NCI-H524 treated with DMSO at 0.1 percent for 48 hours (cell line): ENCODE data around the gene CATSPERZ.

Source experiments
- DNase-seq: peaks from one replicate; lab custom pipeline; 2025; lab: John Stamatoyannopoulos, UW

CATSPERZ gene

DNA sequence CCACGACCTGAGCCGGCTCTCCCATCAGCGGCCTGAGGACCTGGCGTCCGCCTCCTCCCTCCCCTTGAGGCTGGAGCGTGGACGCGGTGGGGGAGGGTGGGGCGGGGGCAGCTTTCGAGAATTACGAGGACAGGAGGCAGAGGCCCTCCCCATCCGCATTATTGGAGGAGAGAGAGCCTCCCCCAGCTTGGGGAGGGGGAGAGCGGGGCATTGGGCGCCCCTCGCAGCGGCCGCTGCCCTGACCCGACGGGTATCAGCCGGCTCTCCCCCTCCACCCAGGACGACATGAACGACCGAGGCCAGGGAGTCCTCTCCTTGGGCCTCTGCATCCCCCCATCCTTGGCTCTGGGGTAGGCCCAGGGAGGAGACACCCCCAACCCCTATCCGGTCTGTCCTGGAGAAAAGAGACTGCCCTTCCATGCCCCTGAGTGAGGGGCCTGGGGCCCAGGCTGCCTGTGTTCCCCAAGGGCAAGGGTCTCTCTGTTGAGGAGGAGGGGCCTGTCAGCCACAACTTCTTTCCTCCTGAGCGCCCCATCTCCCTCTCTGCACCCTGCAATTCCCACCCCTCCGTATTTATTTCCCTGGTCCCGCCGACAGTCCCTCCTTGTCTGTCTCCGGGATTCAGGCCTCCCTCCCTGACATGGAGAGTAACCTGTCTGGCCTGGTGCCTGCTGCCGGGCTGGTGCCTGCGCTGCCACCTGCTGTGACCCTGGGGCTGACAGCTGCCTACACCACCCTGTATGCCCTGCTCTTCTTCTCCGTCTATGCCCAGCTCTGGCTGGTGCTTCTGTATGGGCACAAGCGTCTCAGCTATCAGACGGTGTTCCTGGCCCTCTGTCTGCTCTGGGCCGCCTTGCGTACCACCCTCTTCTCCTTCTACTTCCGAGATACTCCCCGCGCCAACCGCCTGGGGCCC lies 14.0 kb upstream of the CATSPERZ start:
- no peak for DNase-seq

DNA sequence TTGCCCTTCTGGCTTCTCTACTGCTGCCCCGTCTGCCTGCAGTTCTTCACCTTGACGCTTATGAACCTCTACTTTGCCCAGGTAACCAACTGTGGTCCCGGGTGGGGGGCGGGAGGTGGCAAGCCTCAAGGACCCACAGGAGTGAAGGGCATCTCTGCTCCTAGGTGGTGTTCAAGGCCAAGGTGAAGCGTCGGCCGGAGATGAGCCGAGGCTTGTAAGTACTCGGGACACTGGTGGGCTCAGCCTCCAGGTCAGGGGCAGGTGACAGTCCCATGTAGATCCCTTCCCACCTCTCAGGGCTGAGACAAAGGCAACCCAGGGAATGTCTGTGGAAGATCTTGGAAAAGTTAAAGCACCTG lies 13.4 kb upstream of the CATSPERZ start:
- DNase-seq, result no peak

DNA sequence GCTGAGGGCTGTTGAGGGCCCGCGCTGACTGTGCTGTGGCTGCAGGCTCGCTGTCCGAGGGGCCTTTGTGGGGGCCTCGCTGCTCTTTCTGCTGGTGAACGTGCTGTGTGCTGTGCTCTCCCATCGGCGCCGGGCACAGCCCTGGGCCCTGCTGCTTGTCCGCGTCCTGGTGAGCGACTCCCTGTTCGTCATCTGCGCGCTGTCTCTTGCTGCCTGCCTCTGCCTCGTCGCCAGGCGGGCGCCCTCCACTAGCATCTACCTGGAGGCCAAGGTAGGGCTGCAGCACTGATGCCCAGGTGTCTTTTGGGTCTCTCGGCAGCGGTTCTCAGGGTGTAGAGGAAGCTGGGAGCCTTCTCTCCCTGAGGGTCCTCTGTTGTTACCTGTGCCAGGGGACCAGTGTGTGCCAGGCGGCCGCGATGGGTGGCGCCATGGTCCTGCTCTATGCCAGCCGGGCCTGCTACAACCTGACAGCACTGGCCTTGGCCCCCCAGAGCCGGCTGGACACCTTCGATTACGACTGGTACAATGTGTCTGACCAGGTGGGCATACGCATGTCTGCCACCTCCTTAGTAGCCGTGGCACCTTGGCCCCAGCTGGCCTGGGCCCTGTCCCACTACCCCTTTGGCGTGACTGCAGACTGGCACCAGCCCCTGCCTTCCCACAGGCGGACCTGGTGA lies 12.3 kb upstream of the CATSPERZ start:
- DNase-seq, result no peak

DNA sequence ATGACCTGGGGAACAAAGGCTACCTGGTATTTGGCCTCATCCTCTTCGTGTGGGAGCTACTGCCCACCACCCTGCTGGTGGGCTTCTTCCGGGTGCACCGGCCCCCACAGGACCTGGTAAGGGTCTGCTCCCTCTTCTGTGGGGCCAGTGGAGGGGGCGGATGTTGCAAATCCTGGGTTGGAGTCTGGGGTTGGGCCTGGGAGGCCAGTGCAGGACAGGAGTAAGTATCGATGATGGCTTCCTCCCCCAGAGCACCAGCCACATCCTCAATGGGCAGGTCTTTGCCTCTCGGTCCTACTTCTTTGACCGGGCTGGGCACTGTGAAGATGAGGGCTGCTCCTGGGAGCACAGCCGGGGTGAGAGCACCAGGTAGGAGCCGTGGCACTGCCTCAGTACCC lies 11.8 kb upstream of the CATSPERZ start:
- no peak for DNase-seq

DNA sequence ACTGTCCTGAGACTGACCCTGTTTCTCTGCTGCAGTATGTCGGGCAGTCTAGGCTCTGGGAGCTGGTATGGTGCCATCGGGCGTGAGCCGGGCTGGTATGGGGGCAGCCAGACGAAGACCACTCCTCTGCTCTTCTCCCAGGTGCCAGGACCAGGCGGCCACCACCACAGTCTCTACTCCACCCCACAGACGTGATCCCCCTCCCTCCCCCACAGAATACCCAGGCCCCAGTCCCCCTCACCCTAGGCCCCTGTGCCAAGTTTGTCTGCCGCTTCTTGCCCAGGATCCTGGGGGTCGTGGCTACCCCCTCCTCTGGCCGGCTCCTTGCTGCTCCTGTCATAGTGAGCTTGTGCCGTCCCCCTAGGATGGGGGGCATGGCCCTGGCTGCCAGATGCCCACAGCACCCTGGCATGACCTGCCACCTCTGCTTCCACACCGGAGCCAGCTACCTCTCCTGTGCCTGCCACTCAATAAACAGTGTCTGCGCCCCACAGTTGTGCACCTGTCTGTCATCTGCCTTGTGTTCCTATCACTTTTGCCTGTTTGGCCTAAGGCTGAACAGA lies 11.1 kb upstream of the CATSPERZ start:
- no peak for DNase-seq

DNA sequence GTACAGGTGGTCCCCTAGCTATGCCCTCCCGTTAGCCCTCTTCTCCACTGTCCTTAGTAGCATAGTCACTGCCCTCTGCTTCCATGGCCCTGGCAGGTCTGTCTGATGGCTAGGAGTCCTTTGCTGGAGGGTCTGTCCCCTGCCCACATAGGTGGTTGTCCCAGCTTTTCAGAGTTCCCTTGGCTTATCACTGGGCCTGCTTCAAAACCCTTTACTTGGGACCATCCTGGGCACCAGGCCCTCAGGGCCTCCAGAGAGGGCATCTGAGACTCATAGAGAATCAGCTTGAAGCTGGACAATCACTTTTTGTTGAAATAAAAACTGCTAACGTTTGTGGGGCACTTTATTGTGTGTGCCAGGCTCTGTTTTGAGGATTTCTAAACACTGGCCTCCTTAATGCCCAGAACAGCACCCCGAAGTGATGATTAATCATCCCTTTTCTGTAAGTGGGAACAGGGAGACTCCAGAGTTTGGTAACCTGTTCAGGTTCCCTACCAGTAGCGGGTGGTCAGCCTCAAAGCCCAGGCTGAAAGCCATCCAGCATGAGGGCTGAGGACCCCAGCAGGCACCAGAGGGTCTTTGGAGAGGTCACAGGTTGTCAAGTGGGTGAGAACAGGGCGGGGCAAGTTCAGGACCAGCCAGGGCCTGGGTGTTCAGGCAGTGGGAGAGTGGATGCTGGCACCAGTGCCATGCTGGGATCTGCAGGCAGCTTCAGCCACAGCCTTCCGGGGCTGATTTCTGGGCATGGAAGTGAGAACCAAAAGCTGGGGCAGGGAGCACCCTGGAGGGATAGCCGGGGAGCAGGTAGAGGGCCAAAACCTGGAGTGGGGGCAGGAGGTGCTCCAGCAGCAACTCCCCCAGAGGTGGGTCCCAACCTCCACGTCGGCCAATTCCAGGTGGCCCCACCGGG lies 9.6 kb upstream of the CATSPERZ start:
- DNase-seq, result no peak

DNA sequence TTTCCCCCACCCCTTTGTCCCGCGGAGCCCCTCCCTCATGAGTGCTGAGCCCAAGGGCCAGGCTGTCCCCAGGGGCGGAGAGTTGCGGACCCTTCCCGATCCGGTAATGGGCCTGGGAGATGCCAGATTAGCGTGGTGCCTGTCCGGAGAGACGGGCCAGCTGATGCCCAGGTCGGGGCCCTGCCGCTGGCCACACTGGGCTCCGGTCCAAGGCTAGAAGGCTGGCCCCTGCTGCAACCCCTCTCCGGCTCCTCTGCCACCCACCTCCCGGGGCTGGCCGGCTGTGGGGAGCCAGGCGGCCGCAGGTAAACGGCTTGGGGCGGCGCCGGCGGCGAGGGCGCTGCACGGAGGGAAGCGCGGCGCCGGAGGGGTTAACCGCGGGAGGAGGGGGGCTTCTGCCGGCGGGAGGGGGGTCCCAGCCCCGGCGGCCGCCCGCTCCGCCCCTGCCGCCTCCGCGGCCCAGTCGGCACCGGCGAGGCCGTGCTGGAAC lies 8.9 kb upstream of the CATSPERZ start, which contains the start of gene KCNK4:
TSS of gene KCNK4 (plus strand) at position 41 of the 490 bp plus-strand sequence. CDS start 1,717 bp downstream, outside the sequence.
- no peak for DNase-seq

DNA sequence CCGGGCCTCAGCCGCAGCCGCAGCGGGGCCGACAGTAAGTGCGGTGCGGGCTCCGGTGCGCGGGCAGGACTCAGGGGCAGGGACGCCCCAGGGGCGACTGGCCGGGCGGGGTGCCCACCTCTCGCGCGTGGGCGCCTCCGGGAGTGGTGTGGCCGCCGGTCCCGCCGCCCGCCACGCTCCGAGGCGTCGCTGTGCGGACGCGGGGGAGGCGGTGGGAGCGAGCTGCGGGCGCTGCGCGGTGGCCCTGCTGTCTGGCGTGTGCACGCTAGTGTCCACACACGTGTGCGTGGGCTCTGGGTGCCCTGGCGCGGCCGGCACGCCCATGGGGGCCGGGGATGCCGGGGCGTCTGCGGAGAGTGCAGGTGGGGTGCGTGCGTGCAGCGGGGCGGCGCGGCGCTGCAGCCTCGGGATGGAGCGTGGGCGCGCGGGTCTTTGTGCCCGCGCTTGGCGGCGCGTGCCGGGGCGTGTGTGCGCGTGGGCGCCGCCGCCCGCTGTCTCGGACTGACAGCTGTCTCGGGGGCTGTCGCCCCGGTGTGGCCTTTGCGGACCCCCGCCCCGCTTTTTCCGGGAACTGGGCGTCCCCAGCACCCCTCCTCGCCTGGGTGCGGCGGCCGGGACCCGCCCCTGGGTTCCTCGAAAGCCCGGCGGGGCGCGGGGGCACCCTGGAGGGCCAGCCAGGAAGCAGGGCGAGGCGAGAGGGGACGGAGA lies 8.3 kb upstream of the CATSPERZ start:
- DNase-seq, result no peak

DNA sequence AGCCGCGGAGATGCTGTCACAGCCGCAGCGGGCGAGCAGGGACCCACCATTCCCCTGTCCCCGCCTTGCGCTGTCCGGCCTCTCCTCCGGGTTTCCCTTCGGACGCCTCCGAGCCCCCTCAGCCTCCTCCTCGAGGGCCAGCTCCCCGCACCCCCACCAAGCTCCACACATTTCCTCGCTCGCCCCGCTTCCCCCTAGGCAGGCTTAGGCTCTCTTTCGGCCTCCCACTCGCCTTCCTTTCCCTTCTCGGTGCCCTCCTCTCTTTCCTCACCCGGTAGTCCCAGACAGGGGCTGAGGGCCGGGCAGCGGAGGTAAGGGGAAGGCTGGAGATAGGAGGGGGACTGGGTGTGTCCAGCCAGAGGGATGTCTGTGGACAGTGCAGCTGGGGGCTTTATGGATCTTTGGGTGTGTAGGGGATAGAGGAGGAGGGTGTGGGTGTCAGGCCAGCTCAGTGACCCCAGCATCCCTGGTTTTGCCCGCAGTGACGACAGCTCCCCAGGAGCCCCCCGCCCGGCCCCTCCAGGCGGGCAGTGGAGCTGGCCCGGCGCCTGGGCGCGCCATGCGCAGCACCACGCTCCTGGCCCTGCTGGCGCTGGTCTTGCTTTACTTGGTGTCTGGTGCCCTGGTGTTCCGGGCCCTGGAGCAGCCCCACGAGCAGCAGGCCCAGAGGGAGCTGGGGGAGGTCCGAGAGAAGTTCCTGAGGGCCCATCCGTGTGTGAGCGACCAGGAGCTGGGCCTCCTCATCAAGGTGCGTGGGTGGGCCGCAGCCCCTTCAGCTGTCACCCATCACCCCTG lies 7.5 kb upstream of the CATSPERZ start:
- DNase-seq, result no peak

DNA sequence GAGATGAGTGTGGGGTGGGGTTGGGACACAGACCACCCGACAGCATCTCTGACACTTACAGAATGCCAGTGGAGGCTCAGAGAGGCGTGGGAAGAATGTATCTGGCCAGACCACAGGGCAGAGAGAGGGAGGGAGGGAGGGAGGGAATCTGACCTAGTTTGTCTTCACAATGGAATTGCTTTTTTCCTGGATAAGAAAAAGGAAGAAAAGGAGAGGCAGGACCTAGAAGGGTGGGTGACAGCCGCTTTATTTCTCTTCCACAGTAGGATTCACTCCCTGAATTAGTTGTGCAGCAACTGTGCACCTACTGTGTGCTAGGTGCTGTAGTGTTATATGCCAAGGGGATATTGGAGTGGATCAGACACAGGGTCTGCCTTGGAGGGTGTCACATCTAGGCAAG lies 5.4 kb upstream of the CATSPERZ start:
- DNase-seq, result no peak

DNA sequence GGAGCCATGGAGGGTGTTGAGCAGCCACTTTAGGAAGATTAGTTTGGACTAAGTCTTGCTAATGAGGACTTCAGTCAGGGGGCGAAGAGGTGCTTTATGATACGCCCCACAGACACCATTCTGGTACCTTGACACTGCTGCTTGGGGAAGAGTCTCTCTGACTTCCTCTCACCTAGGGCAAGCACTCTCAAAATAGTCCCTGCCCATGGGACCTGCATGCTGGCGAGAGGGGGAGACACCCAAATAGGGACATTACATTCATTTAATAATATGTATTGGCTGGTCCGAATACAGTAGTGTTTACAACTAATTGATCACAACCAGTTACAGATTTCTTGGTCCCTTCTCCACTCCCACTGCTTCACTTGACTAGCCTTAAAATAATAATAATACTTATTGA lies 4.4 kb upstream of the CATSPERZ start:
- no peak for DNase-seq

DNA sequence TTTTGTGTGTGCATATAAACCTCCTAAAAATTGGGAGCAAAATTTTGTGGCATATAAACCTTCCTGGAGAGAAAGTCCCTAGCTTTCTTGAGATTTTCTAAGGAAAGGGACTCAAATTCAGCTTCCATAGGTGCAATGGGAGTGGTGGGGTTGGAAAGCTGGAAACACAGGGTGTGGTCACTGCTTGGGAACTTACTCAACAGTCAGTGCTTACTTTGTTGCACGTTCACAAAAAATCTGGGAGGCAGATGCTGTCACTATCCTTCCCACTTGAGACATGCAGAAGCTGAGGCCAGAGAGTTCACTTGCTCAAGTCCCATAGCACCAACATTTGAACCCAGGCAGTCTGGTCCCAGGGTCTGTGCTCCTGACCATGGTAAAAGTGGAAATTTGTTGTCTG lies 3.9 kb upstream of the CATSPERZ start:
- no peak for DNase-seq

DNA sequence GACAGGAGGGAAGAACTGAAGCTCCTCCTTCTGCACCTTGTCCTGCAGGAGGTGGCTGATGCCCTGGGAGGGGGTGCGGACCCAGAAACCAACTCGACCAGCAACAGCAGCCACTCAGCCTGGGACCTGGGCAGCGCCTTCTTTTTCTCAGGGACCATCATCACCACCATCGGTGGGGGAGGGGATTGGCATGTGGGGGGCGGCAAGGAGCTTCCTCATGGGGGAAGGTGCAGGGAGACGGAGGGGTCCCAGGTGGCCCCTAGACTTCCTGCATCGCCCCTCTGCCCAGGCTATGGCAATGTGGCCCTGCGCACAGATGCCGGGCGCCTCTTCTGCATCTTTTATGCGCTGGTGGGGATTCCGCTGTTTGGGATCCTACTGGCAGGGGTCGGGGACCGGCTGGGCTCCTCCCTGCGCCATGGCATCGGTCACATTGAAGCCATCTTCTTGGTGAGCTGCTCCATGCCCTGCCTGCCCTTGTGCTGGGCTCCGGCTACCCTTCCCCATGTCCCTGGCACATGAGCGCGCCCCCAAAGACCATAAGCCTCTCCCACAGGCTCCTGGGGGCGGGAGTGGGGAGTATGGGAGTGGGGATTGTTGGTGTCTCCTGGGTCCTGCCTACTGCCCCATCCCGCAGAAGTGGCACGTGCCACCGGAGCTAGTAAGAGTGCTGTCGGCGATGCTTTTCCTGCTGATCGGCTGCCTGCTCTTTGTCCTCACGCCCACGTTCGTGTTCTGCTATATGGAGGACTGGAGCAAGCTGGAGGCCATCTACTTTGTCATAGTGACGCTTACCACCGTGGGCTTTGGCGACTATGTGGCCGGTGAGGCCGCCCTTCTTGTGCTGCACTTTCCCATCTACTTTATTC lies 3.1 kb upstream of the CATSPERZ start:
- no peak for DNase-seq

DNA sequence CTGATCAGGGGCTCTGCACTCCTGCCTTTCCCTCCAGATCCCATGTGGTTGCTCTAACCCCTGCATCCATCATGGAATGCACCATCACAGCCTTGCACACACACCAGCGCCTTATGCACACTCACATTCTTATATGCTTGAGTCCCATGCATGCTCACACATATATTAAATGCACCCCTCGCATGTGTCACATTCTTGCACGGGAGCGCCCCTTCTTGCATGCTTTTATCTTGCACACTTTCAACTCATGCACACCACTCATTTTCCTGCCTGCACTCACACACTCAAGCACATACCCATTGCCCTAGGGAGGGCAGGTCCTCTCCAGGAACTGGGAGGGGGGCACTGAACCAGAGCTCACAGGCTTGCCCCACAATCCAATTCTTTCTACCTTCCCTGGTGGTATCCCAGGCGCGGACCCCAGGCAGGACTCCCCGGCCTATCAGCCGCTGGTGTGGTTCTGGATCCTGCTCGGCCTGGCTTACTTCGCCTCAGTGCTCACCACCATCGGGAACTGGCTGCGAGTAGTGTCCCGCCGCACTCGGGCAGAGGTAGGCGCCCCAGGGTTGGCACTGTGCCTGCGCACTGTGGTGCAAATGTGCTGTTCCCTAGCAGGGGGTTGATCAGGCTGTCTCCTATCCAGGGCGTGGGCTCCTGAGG lies 2.3 kb upstream of the CATSPERZ start:
- no peak for DNase-seq

DNA sequence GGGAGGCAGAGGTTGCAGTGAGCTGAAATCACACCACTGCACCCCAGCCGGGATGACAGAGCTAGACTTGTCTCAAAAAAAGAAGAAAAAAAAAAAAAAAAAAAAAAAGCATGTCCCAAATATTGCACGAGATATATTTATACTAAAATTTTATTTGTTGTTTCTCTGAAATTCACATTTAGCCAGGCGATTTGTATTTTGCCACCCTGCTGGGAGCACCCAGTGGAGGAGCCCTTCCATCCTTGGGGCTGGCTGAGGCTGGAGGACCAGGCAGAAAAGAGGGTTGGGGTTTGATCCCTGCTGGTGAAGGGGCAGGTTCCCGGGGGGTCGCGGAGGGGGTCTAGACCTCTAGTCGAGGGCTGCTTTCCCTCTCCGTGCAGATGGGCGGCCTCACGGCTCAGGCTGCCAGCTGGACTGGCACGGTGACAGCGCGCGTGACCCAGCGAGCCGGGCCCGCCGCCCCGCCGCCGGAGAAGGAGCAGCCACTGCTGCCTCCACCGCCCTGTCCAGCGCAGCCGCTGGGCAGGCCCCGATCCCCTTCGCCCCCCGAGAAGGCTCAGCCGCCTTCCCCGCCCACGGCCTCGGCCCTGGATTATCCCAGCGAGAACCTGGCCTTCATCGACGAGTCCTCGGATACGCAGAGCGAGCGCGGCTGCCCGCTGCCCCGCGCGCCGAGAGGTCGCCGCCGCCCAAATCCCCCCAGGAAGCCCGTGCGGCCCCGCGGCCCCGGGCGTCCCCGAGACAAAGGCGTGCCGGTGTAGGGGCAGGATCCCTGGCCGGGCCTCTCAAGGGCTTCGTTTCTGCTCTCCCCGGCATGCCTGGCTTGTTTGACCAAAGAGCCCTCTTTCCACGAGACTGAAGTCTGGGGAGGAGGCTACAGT lies 952 bp upstream of the CATSPERZ start:
- DNase-seq, result no peak

DNA sequence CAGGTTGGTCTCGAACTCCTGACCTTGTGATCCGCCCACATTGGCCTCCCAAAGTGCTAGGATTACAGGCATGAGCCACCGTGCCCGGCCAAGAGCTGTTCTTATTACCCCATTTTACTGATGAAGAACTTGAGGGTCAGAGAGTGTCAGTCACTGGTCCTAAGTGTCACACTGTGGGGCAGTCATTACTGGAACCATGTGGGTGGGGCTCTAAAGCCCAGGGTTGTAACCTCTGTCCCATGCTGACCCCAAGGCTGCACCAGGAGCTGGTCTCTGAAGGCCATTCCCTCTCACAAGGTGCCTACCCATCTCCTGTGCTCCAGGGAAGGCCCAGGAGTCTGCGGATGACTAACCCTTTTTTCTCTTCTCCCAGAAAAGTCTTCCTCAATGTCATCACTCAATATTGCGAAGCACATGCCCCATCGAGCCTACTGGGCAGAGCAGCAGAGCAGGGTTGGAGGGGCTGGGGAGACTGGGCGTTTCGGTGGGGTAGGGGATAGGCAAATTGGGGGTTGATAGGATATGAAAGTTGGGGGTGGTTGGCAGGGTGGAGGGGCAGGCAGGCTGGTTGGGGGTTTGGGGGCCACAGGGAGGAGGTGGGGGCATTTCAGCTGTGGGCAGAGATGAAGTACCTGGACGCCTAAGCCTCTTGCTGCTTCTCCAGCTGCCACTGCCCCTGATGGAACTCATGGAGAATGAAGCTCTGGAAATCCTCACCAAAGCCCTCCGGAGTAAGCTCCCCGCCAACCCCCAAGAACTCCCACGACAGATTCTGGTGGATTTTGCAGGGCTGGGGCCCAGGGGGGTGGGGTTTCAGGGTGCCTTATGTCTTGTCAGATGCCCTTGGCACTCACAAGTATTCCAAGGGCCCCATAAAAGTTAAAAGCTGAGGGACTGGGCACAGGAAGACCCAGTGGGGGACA lies 3.2 kb downstream of the CATSPERZ start:
- no peak for DNase-seq

DNA sequence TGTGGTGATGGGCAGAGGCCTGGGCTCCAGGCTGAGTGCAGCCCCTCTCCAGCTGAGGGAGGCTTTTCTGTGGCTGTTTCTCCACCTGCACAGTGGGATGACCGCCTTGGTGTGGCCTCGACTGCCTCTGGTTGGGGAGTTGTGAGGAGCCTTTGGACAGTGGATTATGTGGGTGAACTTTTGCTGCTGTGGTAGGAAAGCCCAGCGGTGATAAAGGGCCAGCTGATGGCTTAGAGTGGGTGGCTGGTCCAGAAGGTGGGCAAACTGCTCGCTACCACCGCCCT lies 3.8 kb downstream of the CATSPERZ start:
- DNase-seq, result no peak
